Pons (tissue), 1 donor: ENCODE measurements around the gene RAB38.
A peak's percentile ranks its signal among the peaks of the same experiment; 100 is the strongest.

Source experiments
- DNase-seq: peaks from one replicate; pipeline ENCODE4 v3.0.0-alpha.2; 2016; ENCODE audit warnings: low spot score

RAB38 gene

GRCh38 chr11:88103337-88104206 lies 71.7 kb downstream of the RAB38 start:
- DNase-seq, result peak; percentile 28

DNA sequence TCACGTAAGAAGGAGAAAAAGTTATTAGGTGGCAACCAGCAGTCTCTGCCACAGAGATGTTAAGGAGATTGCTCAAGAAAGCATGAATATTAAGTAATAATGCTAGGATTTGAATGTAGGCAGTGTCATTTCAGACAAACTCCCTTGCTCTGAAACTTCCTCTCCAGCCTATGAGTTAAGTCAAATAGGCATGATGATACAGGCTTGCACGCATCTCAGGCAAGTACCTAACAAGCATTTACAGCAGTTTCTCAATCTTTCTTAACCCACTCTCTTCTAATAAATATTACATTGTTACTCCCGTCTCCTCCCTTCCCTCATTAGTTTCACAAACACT lies 72.7 kb downstream of the RAB38 start:
- no peak for DNase-seq

- DNase-seq, result no peak
Measured at GRCh38 chr11:88101881-88102597, 73.2 kb downstream of the RAB38 start.

DNA sequence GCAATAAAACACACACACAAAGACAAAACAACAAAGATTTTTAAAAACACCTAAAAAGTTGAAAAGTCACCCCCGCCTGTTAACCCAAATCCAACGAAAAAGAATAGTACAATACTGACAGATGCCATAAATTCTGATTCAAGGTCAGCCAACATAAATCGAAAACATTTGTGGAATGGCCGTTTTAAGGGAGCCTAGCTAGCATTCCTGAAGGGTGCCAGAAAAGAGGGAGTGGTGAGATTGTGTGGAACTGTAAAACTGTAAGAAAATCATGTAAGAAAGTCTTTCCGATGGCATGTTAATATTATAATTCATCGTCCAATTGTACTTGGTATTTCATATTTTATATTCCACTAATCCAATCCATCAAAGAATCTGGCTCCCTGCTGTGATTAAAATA lies 75.1 kb downstream of the RAB38 start:
- no peak for DNase-seq

DNA sequence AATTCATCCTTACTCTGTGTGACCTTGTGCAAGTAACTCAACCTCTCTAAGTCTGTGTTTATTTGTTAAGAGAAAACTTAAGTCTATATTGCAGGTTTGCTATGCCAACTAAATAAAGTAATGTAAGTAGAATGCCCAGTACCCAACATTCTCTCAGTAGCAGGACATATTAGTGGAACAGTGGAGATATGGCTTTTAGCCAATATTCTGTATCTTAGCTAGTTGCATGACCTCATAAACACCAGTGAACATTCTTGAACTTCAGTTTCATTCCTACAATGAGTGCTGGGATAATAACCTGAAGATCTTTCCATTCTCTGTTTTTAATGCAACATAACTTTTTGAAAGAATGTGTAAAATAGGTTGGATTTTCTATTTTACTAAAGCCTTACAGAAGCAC lies 77.0 kb downstream of the RAB38 start:
- no peak for DNase-seq

DNA sequence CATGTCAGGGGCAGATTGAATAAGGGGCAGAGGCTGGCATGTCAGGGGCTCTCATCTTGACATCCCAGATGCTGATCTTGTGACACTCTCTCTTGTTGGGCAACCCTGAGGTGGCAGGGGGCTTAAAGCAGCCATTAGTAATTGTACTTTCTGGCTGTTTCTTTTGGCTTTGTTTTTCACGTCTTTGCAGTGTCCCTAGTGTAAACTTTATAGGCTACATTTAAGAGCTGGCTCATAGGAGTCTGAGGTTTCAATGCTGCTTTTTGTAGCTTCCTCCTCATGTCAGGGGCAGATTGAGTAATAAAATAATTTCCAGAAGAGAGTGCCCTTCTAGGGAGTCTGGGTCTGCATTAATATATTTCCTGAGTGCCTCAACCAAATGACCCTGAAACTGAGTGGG lies 86.1 kb downstream of the RAB38 start:
- DNase-seq, result no peak

DNA sequence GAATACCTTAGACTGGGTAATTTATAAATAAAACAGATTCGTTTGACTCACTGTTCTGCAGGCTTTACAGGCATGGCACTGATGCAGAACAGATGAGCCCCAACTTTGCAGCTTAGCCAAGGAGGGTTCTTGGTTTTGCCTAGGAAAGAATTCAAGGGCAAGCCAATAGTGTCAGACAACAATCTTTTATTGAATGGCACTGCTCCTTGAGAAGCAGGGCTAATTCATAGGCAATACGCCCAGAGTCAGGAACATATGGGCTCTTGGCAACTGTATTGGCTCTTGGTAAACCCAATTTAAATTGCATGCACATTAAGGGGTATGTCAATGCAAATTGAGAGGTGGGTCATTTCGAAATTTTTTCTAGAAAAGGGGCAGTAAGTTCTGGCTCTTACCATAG lies 87.9 kb downstream of the RAB38 start:
- peak; percentile 19 for DNase-seq

GRCh38 chr11:88086297-88086696 lies 88.9 kb downstream of the RAB38 start:
- no peak for DNase-seq

DNA sequence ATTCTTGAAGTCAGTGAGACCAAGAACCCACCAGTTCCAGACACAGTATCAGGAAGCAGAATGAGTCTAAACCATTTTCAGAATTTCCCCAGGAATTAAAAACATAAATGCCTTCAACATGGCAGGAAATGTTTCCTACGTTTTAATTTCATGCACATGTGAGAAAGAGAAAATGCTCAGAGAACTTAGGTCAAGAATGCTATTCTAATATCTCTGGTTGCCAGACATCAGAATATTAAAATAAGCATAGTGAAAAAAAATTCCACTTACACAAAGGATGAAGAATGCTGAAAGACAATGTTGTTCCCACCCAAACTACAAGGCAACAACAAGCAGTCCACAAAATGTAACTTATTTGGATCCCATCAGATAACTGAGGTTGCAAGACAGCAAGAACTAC lies 104.8 kb downstream of the RAB38 start:
- no peak for DNase-seq

DNA sequence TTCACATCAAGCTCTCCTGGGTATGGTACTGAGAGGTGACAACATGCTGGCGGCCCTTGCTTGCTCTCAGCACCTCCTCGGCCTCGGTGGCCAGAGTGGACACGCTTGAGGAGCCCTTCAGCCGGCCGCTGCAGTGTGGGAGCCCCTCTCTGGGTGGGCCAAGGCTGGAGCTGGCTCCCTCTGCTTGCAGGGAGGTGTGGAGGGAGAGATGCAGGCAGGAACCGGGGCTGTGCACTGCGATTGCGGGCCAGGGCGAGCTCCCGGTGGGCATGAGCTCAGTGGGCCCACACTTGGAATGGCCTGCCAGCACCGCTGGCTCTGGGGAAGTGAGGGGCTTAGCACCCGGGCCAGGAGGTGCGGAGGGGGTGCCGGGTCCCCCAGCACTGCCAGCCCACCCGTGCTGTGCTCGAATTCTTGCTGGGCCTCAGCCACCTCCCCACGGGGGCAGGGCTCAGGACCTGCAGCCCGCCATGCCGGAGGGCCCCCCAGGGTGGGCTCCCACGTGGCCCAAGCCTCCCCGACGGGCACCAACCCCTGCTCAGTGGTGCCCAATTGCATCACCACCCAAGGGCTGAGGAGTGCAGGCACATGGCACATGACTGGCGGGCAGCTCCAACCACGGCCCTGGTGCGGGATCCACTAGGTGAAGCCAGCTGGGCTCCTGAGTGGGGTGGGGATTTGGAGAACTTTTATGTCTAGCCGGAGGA lies 106.2 kb downstream of the RAB38 start:
- DNase-seq, result no peak

DNA sequence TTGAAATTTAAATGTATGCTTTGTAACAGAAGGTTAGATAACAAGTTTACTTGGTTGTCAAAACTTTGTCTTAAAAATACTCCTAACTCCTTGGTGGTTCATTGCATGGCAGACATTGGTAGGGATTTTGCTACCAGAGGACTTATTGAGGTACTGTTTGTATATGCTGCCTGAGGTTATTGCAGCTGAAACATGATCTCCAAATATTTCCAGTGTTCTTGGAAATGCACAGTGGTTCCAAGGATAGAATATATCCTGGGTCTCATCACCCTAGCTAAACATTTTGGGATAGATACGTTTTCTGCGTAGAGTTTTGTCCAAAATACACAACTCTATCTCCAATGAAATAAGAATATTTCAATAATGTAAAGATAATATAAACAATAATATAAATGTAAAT lies 109.2 kb downstream of the RAB38 start:
- DNase-seq, result no peak

DNA sequence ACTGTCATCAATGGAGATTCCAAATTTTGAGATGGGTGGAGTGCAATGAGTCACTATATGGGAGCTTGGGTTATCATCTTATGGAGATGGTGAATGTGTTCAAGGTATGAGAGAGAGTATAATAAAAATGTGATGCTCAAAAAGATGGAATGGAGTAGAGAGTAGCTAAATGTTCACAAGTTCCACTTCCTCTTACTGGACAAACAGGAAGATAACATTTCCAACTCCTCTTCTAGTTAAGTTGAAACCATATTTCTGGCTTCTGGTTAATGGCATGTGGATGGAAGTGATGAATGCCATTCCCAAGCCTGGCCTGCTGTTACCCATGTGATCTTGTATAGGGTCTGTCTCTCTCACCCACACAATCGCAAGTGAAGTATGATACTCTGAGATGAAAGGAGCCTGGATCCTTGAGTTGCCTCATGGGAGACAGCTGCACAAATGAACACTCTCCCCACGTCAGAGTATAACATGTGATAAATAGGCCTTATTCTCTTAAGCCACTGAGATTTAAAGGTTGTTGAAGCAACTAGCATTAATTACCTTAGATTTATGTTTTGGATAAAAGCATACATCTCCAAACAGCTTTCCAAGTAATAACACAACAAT lies 111.0 kb downstream of the RAB38 start:
- DNase-seq, result no peak
